ENCODE measurements around the gene RXFP3. TPM values are rescaled to one million over a fixed set of nuclear protein-coding genes. Genes with fewer than 3 reads are reported as not detected.
"Not testable (repeated sequence)": the region's sequence is repeated elsewhere in the genome, so short reads cannot be mapped to it uniquely, and the experiment has no call there.

RXFP3 gene
- total RNA-seq, 1 donor from 2014 or later = not detected

- Mint-ChIP-seq H3K4me3 (ENCODE audit: low read depth) (no peak overlapping the region), H3K36me3 (ENCODE audit: low read depth) (no peaks in the 10 kb centered on the region), H3K9me3 (no peaks in the 10 kb centered on the region), H3K4me1 (ENCODE audit: low read depth) (no peaks in the 10 kb centered on the region), H3K27ac (no peak overlapping the region), H3K27me3 (ENCODE audit: low read depth) (peaks cover 53% of the 10 kb centered on the region)
- intact Hi-C loops (cut with micrococcal nuclease) = loop anchor here (5.0 kb wide), 1 partner anchor 1226 kb away; the partner anchor contains the start of gene NPR3
- no peak for DNase-seq (ENCODE audit: low spot score)
These were observed 2.3 kb downstream of the RXFP3 start for GRCh38 chr5:33938507-33938796.

GRCh38 chr5:33938881-33939280 is 2.7 kb downstream of the RXFP3 start:
- Mint-ChIP-seq H3K4me3 (ENCODE audit: low read depth) (no peak overlapping the region), H3K27me3 (ENCODE audit: low read depth) (peaks cover 53% of the 10 kb centered on the region), H3K4me1 (ENCODE audit: low read depth) (no peaks in the 10 kb centered on the region), H3K27ac (no peak overlapping the region), H3K9me3 (no peaks in the 10 kb centered on the region), H3K36me3 (ENCODE audit: low read depth) (no peaks in the 10 kb centered on the region)
- intact Hi-C loops (cut with micrococcal nuclease) = loop anchor here (5.0 kb wide), 1 partner anchor 1227 kb away; the partner anchor contains the start of gene NPR3
- no peak for DNase-seq (ENCODE audit: low spot score)

GRCh38 chr5:33939556-33940262 is 3.5 kb downstream of the RXFP3 start:
- H3K4me1 Mint-ChIP-seq (ENCODE audit: low read depth) = no peaks in the 10 kb centered on the region
- intact Hi-C loops (cut with micrococcal nuclease) = loop anchor here (5.0 kb wide), 1 partner anchor 1227 kb away; the partner anchor contains the start of gene NPR3
- H3K27ac Mint-ChIP-seq = no peak overlapping the region
- no peak overlapping the region for H3K4me3 Mint-ChIP-seq (ENCODE audit: low read depth)
- no peaks in the 10 kb centered on the region for H3K9me3 Mint-ChIP-seq
- no peak for DNase-seq (ENCODE audit: low spot score)
- H3K36me3 Mint-ChIP-seq (ENCODE audit: low read depth) = no peaks in the 10 kb centered on the region
- peaks cover 53% of the 10 kb centered on the region for H3K27me3 Mint-ChIP-seq (ENCODE audit: low read depth)

GRCh38 chr5:33941090-33941489 is 4.9 kb downstream of the RXFP3 start:
- no peak for DNase-seq (ENCODE audit: low spot score)
- intact Hi-C loops (cut with micrococcal nuclease) = no loop called here
- Mint-ChIP-seq H3K27me3 (ENCODE audit: low read depth) (peaks cover 50% of the 10 kb centered on the region), H3K4me1 (ENCODE audit: low read depth) (no peaks in the 10 kb centered on the region), H3K36me3 (ENCODE audit: low read depth) (no peaks in the 10 kb centered on the region), H3K9me3 (no peaks in the 10 kb centered on the region), H3K4me3 (ENCODE audit: low read depth) (no peak overlapping the region), H3K27ac (no peak overlapping the region)

- Mint-ChIP-seq H3K4me1 (ENCODE audit: low read depth) (no peaks in the 10 kb centered on the region), H3K36me3 (ENCODE audit: low read depth) (no peaks in the 10 kb centered on the region), H3K27me3 (ENCODE audit: low read depth) (peaks cover 29% of the 10 kb centered on the region), H3K4me3 (ENCODE audit: low read depth) (no peak overlapping the region), H3K9me3 (no peaks in the 10 kb centered on the region), H3K27ac (no peak overlapping the region)
- no peak for DNase-seq (ENCODE audit: low spot score)
- intact Hi-C loops (cut with micrococcal nuclease) = no loop called here
These were observed 8.5 kb downstream of the RXFP3 start for GRCh38 chr5:33944543-33945132.

GRCh38 chr5:33952175-33952574 is 16.0 kb downstream of the RXFP3 start:
- H3K27me3 Mint-ChIP-seq (ENCODE audit: low read depth); H3K4me1 Mint-ChIP-seq (ENCODE audit: low read depth); H3K36me3 Mint-ChIP-seq (ENCODE audit: low read depth); DNase-seq (ENCODE audit: low spot score); H3K4me3 Mint-ChIP-seq (ENCODE audit: low read depth); H3K9me3 Mint-ChIP-seq; intact Hi-C loops (cut with micrococcal nuclease); H3K27ac Mint-ChIP-seq: not testable (repeated sequence)

- intact Hi-C loops (cut with micrococcal nuclease) = no loop called here
- Mint-ChIP-seq H3K4me1 (ENCODE audit: low read depth) (no peaks in the 10 kb centered on the region), H3K27ac (no peak overlapping the region), H3K27me3 (ENCODE audit: low read depth) (peaks cover 40% of the 10 kb centered on the region), H3K4me3 (ENCODE audit: low read depth) (no peak overlapping the region), H3K36me3 (ENCODE audit: low read depth) (no peaks in the 10 kb centered on the region), H3K9me3 (peaks cover 3% of the 10 kb centered on the region)
- DNase-seq (ENCODE audit: low spot score) = no peak
These were observed 21.5 kb downstream of the RXFP3 start for GRCh38 chr5:33957577-33958150.

GRCh38 chr5:33958176-33958575 is 22.0 kb downstream of the RXFP3 start:
- no peak for DNase-seq (ENCODE audit: low spot score)

GRCh38 chr5:33964132-33964700 is 28.0 kb downstream of the RXFP3 start:
- H3K4me1 Mint-ChIP-seq (ENCODE audit: low read depth) = peaks cover 34% of the 10 kb centered on the region
- H3K27me3 Mint-ChIP-seq (ENCODE audit: low read depth) = peaks cover 18% of the 10 kb centered on the region

More at GRCh38 chr5:33958176-33958575, 22.0 kb downstream of the RXFP3 start:
- Mint-ChIP-seq H3K4me3 (ENCODE audit: low read depth) (no peak overlapping the region), H3K27ac (no peak overlapping the region), H3K27me3 (ENCODE audit: low read depth) (peaks cover 40% of the 10 kb centered on the region), H3K9me3 (peaks cover 3% of the 10 kb centered on the region), H3K36me3 (ENCODE audit: low read depth) (no peaks in the 10 kb centered on the region), H3K4me1 (ENCODE audit: low read depth) (no peaks in the 10 kb centered on the region)
- intact Hi-C loops (cut with micrococcal nuclease) = no loop called here

GRCh38 chr5:33966805-33967204 is 30.6 kb downstream of the RXFP3 start:
- Mint-ChIP-seq H3K27me3 (ENCODE audit: low read depth) (peaks cover 3% of the 10 kb centered on the region), H3K4me1 (ENCODE audit: low read depth) (peaks cover 36% of the 10 kb centered on the region), H3K4me3 (ENCODE audit: low read depth) (no peak overlapping the region), H3K36me3 (ENCODE audit: low read depth) (no peaks in the 10 kb centered on the region), H3K27ac (no peak overlapping the region), H3K9me3 (no peaks in the 10 kb centered on the region)
- DNase-seq (ENCODE audit: low spot score) = no peak
- intact Hi-C loops (cut with micrococcal nuclease) = no loop called here

More at GRCh38 chr5:33964132-33964700, 28.0 kb downstream of the RXFP3 start:
- H3K27ac Mint-ChIP-seq = no peak overlapping the region
- DNase-seq (ENCODE audit: low spot score) = no peak
- H3K4me3 Mint-ChIP-seq (ENCODE audit: low read depth) = peak overlapping the region; percentile 4
- H3K36me3 Mint-ChIP-seq (ENCODE audit: low read depth) = no peaks in the 10 kb centered on the region
- H3K9me3 Mint-ChIP-seq = no peaks in the 10 kb centered on the region
- intact Hi-C loops (cut with micrococcal nuclease) = loop anchor here (2.0 kb wide), 2 partner anchors 45 to 523 kb away; partner anchors contain the start of genes AMACR and TARS1

- intact Hi-C loops (cut with micrococcal nuclease) = loop anchor here (1.0 to 2.0 kb wide), 2 partner anchors 32 to 532 kb away; partner anchors contain the start of gene RXFP3
- Mint-ChIP-seq H3K36me3 (ENCODE audit: low read depth) (no peaks in the 10 kb centered on the region), H3K27me3 (ENCODE audit: low read depth) (no peaks in the 10 kb centered on the region), H3K4me3 (ENCODE audit: low read depth) (no peak overlapping the region), H3K27ac (no peak overlapping the region), H3K4me1 (ENCODE audit: low read depth) (peaks cover 48% of the 10 kb centered on the region), H3K9me3 (no peaks in the 10 kb centered on the region)
- no peak for DNase-seq (ENCODE audit: low spot score)
These were observed 32.2 kb downstream of the RXFP3 start for GRCh38 chr5:33968211-33969005.
